KMS-11 (cell line): ENCODE data around the gene ZNF766.
A peak's percentile ranks its signal among the peaks of the same experiment; 100 is the strongest.

Experiments
- H2AFZ ChIP-seq: fragments of 200-600 bp; sonication (generic); 2 replicates; pipeline ENCODE4 v1.6.1; 2016; ENCODE audit warnings: antibody characterized with exemption, mixed run types, low read depth
- H3K27ac ChIP-seq: fragments of 200-600 bp; sonication (generic); 2 replicates; pipeline ENCODE4 v1.6.1; 2016; ENCODE audit warnings: mild to moderate bottlenecking, mixed run types
- H3K27me3 ChIP-seq: fragments of 200-600 bp; sonication (generic); 2 replicates; pipeline ENCODE4 v1.6.1; 2017; ENCODE audit warnings: mild to moderate bottlenecking, low read depth, mixed run types, moderate library complexity; ENCODE audit not compliant: insufficient read depth
- H3K36me3 ChIP-seq: fragments of 200-600 bp; sonication (generic); 2 replicates; pipeline ENCODE4 v1.6.1; 2017; ENCODE audit warnings: mild to moderate bottlenecking, mixed run types; ENCODE audit not compliant: insufficient read depth
- H3K4me1 ChIP-seq: fragments of 200-600 bp; sonication (generic); 2 replicates; pipeline ENCODE4 v1.6.1; 2016; ENCODE audit warnings: mild to moderate bottlenecking, low read depth, mixed run types; ENCODE audit not compliant: poor library complexity, severe bottlenecking
- H3K4me2 ChIP-seq: fragments of 200-600 bp; sonication (generic); 2 replicates; pipeline ENCODE4 v1.7.0; 2016; ENCODE audit warnings: mild to moderate bottlenecking, mixed run types
- H3K4me3 ChIP-seq: fragments of 200-600 bp; sonication (generic); IDR thresholded peaks from 2 replicates; pipeline ENCODE4 v1.6.1; 2017; ENCODE audit warnings: low read depth, low read length, mixed read lengths; ENCODE audit not compliant: insufficient read depth
- H3K79me2 ChIP-seq: fragments of 200-600 bp; sonication (generic); 2 replicates; pipeline ENCODE4 v1.6.1; 2016; ENCODE audit warnings: low read depth, mixed run types; ENCODE audit not compliant: insufficient read depth
- H3K9ac ChIP-seq: fragments of 200-600 bp; sonication (generic); 2 replicates; pipeline ENCODE4 v1.6.1; 2016; ENCODE audit warnings: mild to moderate bottlenecking, mixed run types
- H4K20me1 ChIP-seq: fragments of 200-600 bp; sonication (generic); 2 replicates; pipeline ENCODE4 v1.6.1; 2016; ENCODE audit warnings: mild to moderate bottlenecking, mixed run types; ENCODE audit not compliant: insufficient read depth
- CTCF ChIP-seq: fragments of 200-600 bp; sonication (generic); conservative IDR thresholded peaks from 2 replicates; pipeline ENCODE4 v1.6.1; 2017; ENCODE audit warnings: low read depth, mild to moderate bottlenecking, antibody characterized with exemption, low read length, moderate library complexity, mixed read lengths

ZNF766 gene

GRCh38 chr19:52297601-52298364 is 28.4 kb downstream of the ZNF766 start:
- TF ChIP-seq CTCF, result no peak
- peak overlapping the region; percentile 92 for H2AFZ ChIP-seq
- H3K9ac ChIP-seq, result peak overlapping the region; percentile 83; the same call in 1 of the 2 replicates
- H3K36me3 ChIP-seq, result peaks cover 7% of the 10 kb centered on the region
- peak overlapping the region; percentile 61; the same call in 1 of the 2 replicates for H3K27ac ChIP-seq
- H3K79me2 ChIP-seq, result no peaks in the 10 kb centered on the region
- no peaks in the 10 kb centered on the region for H3K27me3 ChIP-seq
- peaks cover 16% of the 10 kb centered on the region for H3K4me1 ChIP-seq
- H3K4me3 ChIP-seq, result no peak overlapping the region
- H3K4me2 ChIP-seq, result peak overlapping the region; percentile 55
- H4K20me1 ChIP-seq, result no peaks in the 10 kb centered on the region

DNA sequence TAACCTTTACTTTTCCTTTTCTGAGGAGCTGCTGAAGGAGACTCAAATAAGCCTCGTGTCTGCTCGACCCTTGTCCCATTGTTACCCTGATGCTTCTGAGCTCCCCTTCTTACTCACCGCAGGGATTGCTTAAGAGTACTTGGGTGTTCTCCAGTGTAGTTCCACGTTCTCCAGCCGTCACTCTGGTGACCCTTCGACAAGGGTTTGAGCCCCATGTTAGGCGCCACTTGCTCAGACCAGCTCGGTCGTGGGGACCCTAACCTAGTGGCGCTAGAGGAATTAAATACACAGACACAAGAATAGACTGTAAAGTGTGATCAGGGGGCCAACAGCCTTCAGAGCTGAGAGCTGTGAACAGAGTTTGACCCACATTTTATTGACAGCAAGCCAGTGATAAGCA is 37.9 kb downstream of the ZNF766 start:
- H3K27me3 ChIP-seq, result no peaks in the 10 kb centered on the region
- no peak overlapping the region for H3K4me2 ChIP-seq
- H3K27ac ChIP-seq, result no peak overlapping the region
- no peaks in the 10 kb centered on the region for H4K20me1 ChIP-seq
- no peaks in the 10 kb centered on the region for H3K4me1 ChIP-seq
- H3K4me3 ChIP-seq, result no peak overlapping the region
- no peak for TF ChIP-seq CTCF
- H3K9ac ChIP-seq, result no peak overlapping the region
- H2AFZ ChIP-seq, result no peak overlapping the region
- H3K79me2 ChIP-seq, result no peaks in the 10 kb centered on the region
- no peaks in the 10 kb centered on the region; the same call in 1 of the 2 replicates for H3K36me3 ChIP-seq

DNA sequence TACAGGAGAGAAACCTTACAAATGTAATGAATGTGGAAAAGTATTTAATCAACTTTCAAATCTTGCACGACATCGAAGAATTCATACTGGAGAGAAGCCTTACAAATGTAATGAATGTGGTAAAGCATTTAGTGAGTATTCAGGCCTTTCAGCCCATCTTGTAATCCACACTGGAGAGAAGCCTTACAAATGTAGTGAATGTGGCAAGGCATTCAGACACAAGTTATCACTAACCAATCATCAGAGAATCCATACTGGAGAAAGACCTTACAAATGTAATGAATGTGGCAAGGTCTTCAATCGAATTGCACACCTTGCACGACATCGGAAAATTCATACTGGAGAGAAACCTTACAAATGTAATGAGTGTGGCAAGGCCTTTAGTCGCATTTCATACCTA is 53.0 kb downstream of the ZNF766 start:
- no peak overlapping the region for H3K9ac ChIP-seq
- no peak overlapping the region for H3K4me2 ChIP-seq
- no peak overlapping the region for H3K27ac ChIP-seq
- H4K20me1 ChIP-seq, result no peaks in the 10 kb centered on the region
- H3K4me3 ChIP-seq, result no peak overlapping the region
- H2AFZ ChIP-seq, result no peak overlapping the region
- no peaks in the 10 kb centered on the region for H3K4me1 ChIP-seq
- no peaks in the 10 kb centered on the region; the same call in 1 of the 2 replicates for H3K27me3 ChIP-seq
- H3K36me3 ChIP-seq, result peaks cover 12% of the 10 kb centered on the region; the same call in 1 of the 2 replicates
- TF ChIP-seq CTCF, result no peak
- H3K79me2 ChIP-seq, result no peaks in the 10 kb centered on the region

- Histone ChIP-seq H4K20me1 (no peaks in the 10 kb centered on the region), H3K9ac (no peak overlapping the region), H3K27me3 (no peaks in the 10 kb centered on the region), H2AFZ (no peak overlapping the region), H3K36me3 (no peaks in the 10 kb centered on the region), H3K27ac (no peak overlapping the region), H3K4me2 (no peak overlapping the region), H3K4me3 (no peak overlapping the region), H3K79me2 (no peaks in the 10 kb centered on the region), H3K4me1 (no peaks in the 10 kb centered on the region)
- no peak for TF ChIP-seq CTCF
These were observed 62.4 kb downstream of the ZNF766 start for GRCh38 chr19:52331757-52332156.
